ENCODE data around the gene APBB2. TPM values are rescaled to one million over a fixed set of nuclear protein-coding genes. Genes with fewer than 3 reads are reported as not detected.

Gene APBB2
- total RNA-seq, 3 donors from 2014 or later (not counting 1 experiment from before 2014, with no cell fraction given): 0.38 to 0.48 TPM; not detected in 1

GRCh38 chr4:40890764-40891163 is 323.6 kb downstream of the APBB2 start:
- Histone ChIP-seq H3K27ac (ENCODE audit: low read length) (no peak overlapping the region), H3K36me3 (ENCODE audit: control insufficient read depth, insufficient read depth, low read length) (no peaks in the 10 kb centered on the region), H3K4me3 (ENCODE audit: low read length) (no peak overlapping the region), H3K9me3 (ENCODE audit: control insufficient read depth, insufficient read depth, low read length) (no peaks in the 10 kb centered on the region), H3K4me1 (ENCODE audit: control insufficient read depth, insufficient read depth, low read length) (no peaks in the 10 kb centered on the region), H3K27me3 (ENCODE audit: control insufficient read depth, insufficient read depth, low read length) (no peaks in the 10 kb centered on the region)
- WGBS (ENCODE audit: insufficient coverage): 26% methylated on average over 6 of the region's 6 CpGs
- Mint-ChIP-seq H3K4me1 (no peaks in the 10 kb centered on the region), H3K27ac (no peak overlapping the region), H3K36me3 (no peaks in the 10 kb centered on the region), H3K4me3 (no peak overlapping the region), H3K27me3 (ENCODE audit: low read depth in 2 of 2) (peaks cover 0 to 5% of the 10 kb centered on the region in 2 donors), H3K9me3 (no peaks in the 10 kb centered on the region)
- intact Hi-C loops (cut with micrococcal nuclease): loop anchor here (10.0 kb wide), 1 partner anchor 836 kb away; the partner anchor contains the start of gene N4BP2
- ATAC-seq (no peak), DNase-seq (no peak)
- TF ChIP-seq CTCF (IDR thresholded peaks at IDR 0.05): no peak

- peaks cover 0 to 5% of the 10 kb centered on the region in 2 donors for H3K27me3 Mint-ChIP-seq (ENCODE audit: low read depth in 2 of 2)
- H3K4me1 Mint-ChIP-seq: no peaks in the 10 kb centered on the region
- Histone ChIP-seq H3K4me1 (ENCODE audit: control insufficient read depth, insufficient read depth, low read length) (no peaks in the 10 kb centered on the region), H3K9me3 (ENCODE audit: control insufficient read depth, insufficient read depth, low read length) (no peaks in the 10 kb centered on the region), H3K27me3 (ENCODE audit: control insufficient read depth, insufficient read depth, low read length) (no peaks in the 10 kb centered on the region), H3K27ac (ENCODE audit: low read length) (no peak overlapping the region), H3K4me3 (ENCODE audit: low read length) (no peak overlapping the region), H3K36me3 (ENCODE audit: control insufficient read depth, insufficient read depth, low read length) (no peaks in the 10 kb centered on the region)
- H3K36me3 Mint-ChIP-seq: no peaks in the 10 kb centered on the region
- WGBS (ENCODE audit: insufficient coverage): 94% methylated on average over 18 of the region's 18 CpGs
- H3K9me3 Mint-ChIP-seq: no peaks in the 10 kb centered on the region
- no peak overlapping the region for H3K27ac Mint-ChIP-seq
- no peak for DNase-seq
- no peak for ATAC-seq
- H3K4me3 Mint-ChIP-seq: no peak overlapping the region
- TF ChIP-seq CTCF (IDR thresholded peaks at IDR 0.05): no peak
- intact Hi-C loops (cut with micrococcal nuclease): loop anchor here (10.0 kb wide), 1 partner anchor 835 kb away; the partner anchor contains the start of gene N4BP2
These were observed 324.1 kb downstream of the APBB2 start for GRCh38 chr4:40890199-40890598.

- H3K27me3 ChIP-seq (ENCODE audit: control insufficient read depth, insufficient read depth, low read length): no peaks in the 10 kb centered on the region
- peaks cover 0 to 10% of the 10 kb centered on the region in 2 donors for H3K27me3 Mint-ChIP-seq (ENCODE audit: low read depth in 2 of 2)
- ATAC-seq: no peak
- H3K4me3 Mint-ChIP-seq: no peak overlapping the region
- H3K4me1 Mint-ChIP-seq: no peaks in the 10 kb centered on the region
- H3K36me3 Mint-ChIP-seq: no peaks in the 10 kb centered on the region
- no peaks in the 10 kb centered on the region for H3K4me1 ChIP-seq (ENCODE audit: control insufficient read depth, insufficient read depth, low read length)
- H3K9me3 ChIP-seq (ENCODE audit: control insufficient read depth, insufficient read depth, low read length): no peaks in the 10 kb centered on the region
- WGBS (ENCODE audit: insufficient coverage): 96% methylated on average over 5 of the region's 5 CpGs
- TF ChIP-seq CTCF (IDR thresholded peaks at IDR 0.05): no peak
- no peak overlapping the region for H3K27ac Mint-ChIP-seq
- no peak for DNase-seq
- H3K9me3 Mint-ChIP-seq: no peaks in the 10 kb centered on the region
- no peak overlapping the region for H3K4me3 ChIP-seq (ENCODE audit: low read length)
- intact Hi-C loops (cut with micrococcal nuclease): no loop called here
- H3K27ac ChIP-seq (ENCODE audit: low read length): no peak overlapping the region
- H3K36me3 ChIP-seq (ENCODE audit: control insufficient read depth, insufficient read depth, low read length): no peaks in the 10 kb centered on the region
These were observed 325.4 kb downstream of the APBB2 start for GRCh38 chr4:40888933-40889332.

GRCh38 chr4:40887764-40888131 is 326.6 kb downstream of the APBB2 start:
- Mint-ChIP-seq H3K27ac (no peak overlapping the region), H3K4me1 (no peaks in the 10 kb centered on the region), H3K27me3 (ENCODE audit: low read depth in 2 of 2) (peaks cover under 1 to 10% of the 10 kb centered on the region in 2 donors), H3K36me3 (no peaks in the 10 kb centered on the region), H3K9me3 (no peaks in the 10 kb centered on the region), H3K4me3 (no peak overlapping the region)
- H3K9me3 ChIP-seq (ENCODE audit: control insufficient read depth, insufficient read depth, low read length): no peaks in the 10 kb centered on the region
- DNase-seq (no peak), ATAC-seq (no peak)
- no peak overlapping the region for H3K27ac ChIP-seq (ENCODE audit: low read length)
- H3K27me3 ChIP-seq (ENCODE audit: control insufficient read depth, insufficient read depth, low read length): no peaks in the 10 kb centered on the region
- TF ChIP-seq CTCF (IDR thresholded peaks at IDR 0.05): no peak
- WGBS (ENCODE audit: insufficient coverage): 87% methylated on average over 10 of the region's 10 CpGs
- H3K4me3 ChIP-seq (ENCODE audit: low read length): no peak overlapping the region
- H3K36me3 ChIP-seq (ENCODE audit: control insufficient read depth, insufficient read depth, low read length): no peaks in the 10 kb centered on the region
- intact Hi-C loops (cut with micrococcal nuclease): no loop called here
- no peaks in the 10 kb centered on the region for H3K4me1 ChIP-seq (ENCODE audit: control insufficient read depth, insufficient read depth, low read length)

Data from natural killer cell (primary cell).